Keratinocyte (primary cell): Measurements from ENCODE around the gene STX3. TPM values are rescaled to one million over a fixed set of nuclear protein-coding genes. Genes with fewer than 3 reads are reported as not detected.

ENCODE experiments used
- DNase-seq: peaks from one replicate; pipeline ENCODE4 v3.0.0-alpha.2; 2011; ENCODE audit warnings: low read depth, missing footprints, low spot score
- FAIRE-seq: peaks from 2 replicates; lab custom pipeline; 2011; peaks lifted over from hg19 to GRCh38; lab: Jason Lieb, UNC
- H2AFZ ChIP-seq: 2 replicates; pipeline ENCODE4 v1.6.0; 2012; ENCODE audit warnings: low read length, control low read depth, inconsistent platforms; ENCODE audit not compliant: control insufficient read depth
- H3K27ac ChIP-seq: 2 replicates; pipeline ENCODE4 v1.5.1; 2011; ENCODE audit warnings: low read length; ENCODE audit not compliant: control insufficient read depth, insufficient read depth
- H3K27me3 ChIP-seq: 3 replicates; pipeline ENCODE4 v1.6.0; 2011; ENCODE audit warnings: low read length; ENCODE audit not compliant: control insufficient read depth, insufficient read depth; ENCODE audit errors: extremely low read depth
- H3K36me3 ChIP-seq, 2 experiments: 2 replicates in 1 of 2; 3 replicates in 1 of 2; pipeline ENCODE4 v1.5.1; 2011; ENCODE audit warnings: low read length in 2 of 2, mild to moderate bottlenecking in 1 of 2; ENCODE audit not compliant: control insufficient read depth in 2 of 2, insufficient read depth in 2 of 2; ENCODE audit errors: extremely low read depth in 1 of 2
- H3K4me1 ChIP-seq: 3 replicates; pipeline ENCODE4 v1.5.1; 2011; ENCODE audit warnings: low read length; ENCODE audit not compliant: control insufficient read depth, insufficient read depth; ENCODE audit errors: extremely low read depth
- H3K4me2 ChIP-seq: 3 replicates; pipeline ENCODE4 v1.6.0; 2011; ENCODE audit warnings: low read depth, low read length; ENCODE audit not compliant: control insufficient read depth, insufficient read depth; ENCODE audit errors: extremely low read depth
- H3K4me3 ChIP-seq, 3 experiments: fragments of 200-600 bp in 1 of 3; sonication (generic) in 1 of 3; 2 replicates in 2 of 3; 3 replicates in 1 of 3; pipeline ENCODE4 v1.5.1; 2011 to 2016; ENCODE audit warnings: low read length in 3 of 3, mild to moderate bottlenecking in 3 of 3, control low read depth in 2 of 3, inconsistent platforms in 1 of 3, low read depth in 1 of 3, mixed read lengths in 1 of 3, mixed run types in 1 of 3, moderate library complexity in 1 of 3; ENCODE audit not compliant: control insufficient read depth in 2 of 3, insufficient read depth in 2 of 3; ENCODE audit errors: extremely low read depth in 1 of 3
- H3K79me2 ChIP-seq: 2 replicates; pipeline ENCODE4 v1.6.0; 2012; ENCODE audit warnings: low read length; ENCODE audit not compliant: control insufficient read depth, insufficient read depth
- H3K9ac ChIP-seq: 3 replicates; pipeline ENCODE4 v1.6.0; 2011; ENCODE audit warnings: low read length; ENCODE audit not compliant: control insufficient read depth, insufficient read depth; ENCODE audit errors: extremely low read depth
- H3K9me1 ChIP-seq: 3 replicates; pipeline ENCODE4 v1.6.0; 2011; ENCODE audit warnings: low read length; ENCODE audit not compliant: control insufficient read depth, insufficient read depth; ENCODE audit errors: extremely low read depth
- H3K9me3 ChIP-seq: 2 replicates; pipeline ENCODE4 v1.5.1; 2012; ENCODE audit warnings: low read depth, low read length; ENCODE audit not compliant: control insufficient read depth
- H4K20me1 ChIP-seq: 3 replicates; pipeline ENCODE4 v1.6.0; 2011; ENCODE audit warnings: low read length; ENCODE audit not compliant: control insufficient read depth, insufficient read depth; ENCODE audit errors: extremely low read depth
- EZH2 ChIP-seq: IDR thresholded peaks from one replicate; pipeline ENCODE4 v1.6.1; 2012; ENCODE audit warnings: inconsistent platforms, mild to moderate bottlenecking, low read length, moderate library complexity
- dilution Hi-C: fragments of 300-500 bp; cut with MboI; formaldehyde crosslinking; loops from one replicate; pipeline ENCODE4 v1.7.0; 2020; ENCODE audit warnings: low sequenced_read_pairs; ENCODE audit not compliant: extremely low pct_ligation_motif_present
- polyA plus RNA-seq, 5 experiments: library from polyadenylated mRNA; depleted of rRNA in 3 of 5; stranded (reverse) in 3 of 5; stranded (forward) in 1 of 5; unstranded in 1 of 5; fragments of >200 nt; gene quantifications; 1 replicate in 1 of 5; 2 replicates in 3 of 5; 3 replicates in 1 of 5; pipeline versions ENCODE4 v1.2.1 to v1.2.3, GENCODE V29; 2011 to 2012; ENCODE audit warnings: missing spikeins in 2 of 5, low read depth in 1 of 5, low replicate concordance in 1 of 5
- TF ChIP-seq, protein P1 (sequence below), 3 experiments: IDR thresholded peaks in 1 of 3; conservative IDR thresholded peaks in 1 of 3; optimal IDR thresholded peaks in 1 of 3; 2 replicates in 2 of 3; 3 replicates in 1 of 3; pipeline versions ENCODE3 to v1.5.1; 2011; ENCODE audit warnings: low read length in 3 of 3, mild to moderate bottlenecking in 3 of 3, moderate library complexity in 2 of 3, control low read depth in 1 of 3, inconsistent platforms in 1 of 3; ENCODE audit not compliant: insufficient read depth in 2 of 3; ENCODE audit errors: extremely low read depth in 1 of 3

STX3 gene
- polyA plus RNA-seq, 1 donor (not counting 4 experiments of a cell fraction or from before 2014, with no cell fraction given): 48.0 TPM

- H3K9ac ChIP-seq: no peak within 1 kb of the TSS
- no peak for FAIRE-seq
- no peaks in the 10 kb centered on the region for H4K20me1 ChIP-seq
- dilution Hi-C loops: no loop called here
- no peaks in the 10 kb centered on the region for H3K9me3 ChIP-seq
- no peak within 1 kb of the TSS for H3K4me3 ChIP-seq
- no peak within 1 kb of the TSS for H3K27ac ChIP-seq
- H3K4me1 ChIP-seq: no peaks in the 10 kb centered on the region
- no peaks in the 10 kb centered on the region for H3K36me3 ChIP-seq
- TF ChIP-seq, protein P1, sequence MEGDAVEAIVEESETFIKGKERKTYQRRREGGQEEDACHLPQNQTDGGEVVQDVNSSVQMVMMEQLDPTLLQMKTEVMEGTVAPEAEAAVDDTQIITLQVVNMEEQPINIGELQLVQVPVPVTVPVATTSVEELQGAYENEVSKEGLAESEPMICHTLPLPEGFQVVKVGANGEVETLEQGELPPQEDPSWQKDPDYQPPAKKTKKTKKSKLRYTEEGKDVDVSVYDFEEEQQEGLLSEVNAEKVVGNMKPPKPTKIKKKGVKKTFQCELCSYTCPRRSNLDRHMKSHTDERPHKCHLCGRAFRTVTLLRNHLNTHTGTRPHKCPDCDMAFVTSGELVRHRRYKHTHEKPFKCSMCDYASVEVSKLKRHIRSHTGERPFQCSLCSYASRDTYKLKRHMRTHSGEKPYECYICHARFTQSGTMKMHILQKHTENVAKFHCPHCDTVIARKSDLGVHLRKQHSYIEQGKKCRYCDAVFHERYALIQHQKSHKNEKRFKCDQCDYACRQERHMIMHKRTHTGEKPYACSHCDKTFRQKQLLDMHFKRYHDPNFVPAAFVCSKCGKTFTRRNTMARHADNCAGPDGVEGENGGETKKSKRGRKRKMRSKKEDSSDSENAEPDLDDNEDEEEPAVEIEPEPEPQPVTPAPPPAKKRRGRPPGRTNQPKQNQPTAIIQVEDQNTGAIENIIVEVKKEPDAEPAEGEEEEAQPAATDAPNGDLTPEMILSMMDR (optimal IDR thresholded peaks at IDR 0.05 in 1 of 3, IDR thresholded peaks at IDR 0.05 in 1 of 3, conservative IDR thresholded peaks at IDR 0.05 in 1 of 3; ENCODE audit: extremely low read depth in 1 of 3, insufficient read depth in 2 of 3, low read length in 3 of 3): no peak
- TF ChIP-seq EZH2: no peak
- DNase-seq: no peak
- H3K4me2 ChIP-seq: no peak within 1 kb of the TSS
- H3K9me1 ChIP-seq: no peaks in the 10 kb centered on the region
- H3K27me3 ChIP-seq: no peaks in the 10 kb centered on the region
- no peaks in the 10 kb centered on the region for H3K79me2 ChIP-seq
- H2AFZ ChIP-seq: no peak within 1 kb of the TSS
These were observed 90.2 kb downstream of the STX3 start, which contains the start of gene CBLIF for GRCh38 chr11:59845399-59845798. Gene CBLIF, minus strand, starts transcription at chr11:59845499. Its CDS starts 46 bp downstream, at chr11:59845453.

- Histone ChIP-seq H2AFZ (no peak overlapping the region), H3K4me3 (no peak overlapping the region), H3K9me3 (no peaks in the 10 kb centered on the region), H3K9me1 (no peaks in the 10 kb centered on the region), H3K9ac (no peak overlapping the region), H4K20me1 (no peaks in the 10 kb centered on the region), H3K27ac (no peak overlapping the region), H3K4me1 (no peaks in the 10 kb centered on the region), H3K36me3 (no peaks in the 10 kb centered on the region), H3K79me2 (no peaks in the 10 kb centered on the region), H3K27me3 (no peaks in the 10 kb centered on the region), H3K4me2 (no peak overlapping the region)
- FAIRE-seq (no peak), DNase-seq (no peak)
- TF ChIP-seq, protein P1 (optimal IDR thresholded peaks at IDR 0.05 in 1 of 3, IDR thresholded peaks at IDR 0.05 in 1 of 3, conservative IDR thresholded peaks at IDR 0.05 in 1 of 3; ENCODE audit: extremely low read depth in 1 of 3, insufficient read depth in 2 of 3, low read length in 3 of 3): no peak
- TF ChIP-seq EZH2: no peak
- dilution Hi-C loops: no loop called here
These were observed 91.4 kb downstream of the STX3 start for GRCh38 chr11:59846556-59846955.
